Hepatocyte (in vitro differentiated cells): ENCODE results near the gene RAB5A. TPM values are rescaled to one million over a fixed set of nuclear protein-coding genes. Genes with fewer than 3 reads are reported as not detected.

Source experiments
- DNase-seq: peaks from one replicate; pipeline ENCODE4 v3.0.0-alpha.2; 2016; ENCODE audit warnings: low spot score
- H2AFZ ChIP-seq: fragments of 200-600 bp; sonication (generic); 2 replicates; pipeline ENCODE4 v1.6.0; 2016; ENCODE audit warnings: antibody characterized with exemption, mild to moderate bottlenecking
- H3K27ac ChIP-seq: fragments of 200-600 bp; sonication (generic); 2 replicates; pipeline ENCODE4 v1.5.1; 2016; ENCODE audit warnings: mild to moderate bottlenecking
- H3K27me3 ChIP-seq: fragments of 200-600 bp; sonication (generic); 2 replicates; pipeline ENCODE4 v1.6.1; 2016
- H3K36me3 ChIP-seq: fragments of 200-600 bp; sonication (generic); replicated peaks from 2 replicates; pipeline ENCODE4 v1.5.1; 2016; ENCODE audit warnings: low read depth; ENCODE audit not compliant: insufficient read depth
- H3K4me1 ChIP-seq: fragments of 200-600 bp; sonication (generic); 2 replicates; pipeline ENCODE4 v1.5.1; 2016; ENCODE audit warnings: mild to moderate bottlenecking, moderate library complexity; ENCODE audit not compliant: insufficient read depth
- H3K4me2 ChIP-seq: fragments of 200-600 bp; sonication (generic); 2 replicates; pipeline ENCODE4 v1.6.0; 2016
- H3K4me3 ChIP-seq: fragments of 200-600 bp; sonication (generic); 2 replicates; pipeline ENCODE4 v1.5.1; 2016; ENCODE audit warnings: mild to moderate bottlenecking
- H3K79me2 ChIP-seq: fragments of 200-600 bp; sonication (generic); 2 replicates; pipeline ENCODE4 v1.6.0; 2017; ENCODE audit warnings: mild to moderate bottlenecking
- H3K9me2 ChIP-seq: fragments of 200-600 bp; sonication (generic); replicated peaks from 2 replicates; pipeline ENCODE4 v1.6.0; 2017; ENCODE audit warnings: mild to moderate bottlenecking; ENCODE audit not compliant: insufficient read depth
- H3K9me3 ChIP-seq: fragments of 200-600 bp; sonication (generic); 2 replicates; pipeline ENCODE4 v1.5.1; 2016; ENCODE audit warnings: low read depth, mild to moderate bottlenecking
- H4K20me1 ChIP-seq: fragments of 200-600 bp; sonication (generic); 2 replicates; pipeline ENCODE4 v1.6.0; 2016; ENCODE audit warnings: mild to moderate bottlenecking; ENCODE audit not compliant: insufficient read depth, poor library complexity, severe bottlenecking
- EZH2 ChIP-seq: fragments of 200-600 bp; sonication (generic); IDR thresholded peaks from 2 replicates; pipeline ENCODE4 v1.6.1; 2016; ENCODE audit warnings: antibody characterized with exemption, mild to moderate bottlenecking, borderline replicate concordance
- EZH2phosphoT487 ChIP-seq: fragments of 200-600 bp; sonication (generic); IDR thresholded peaks from one replicate; pipeline ENCODE4 v1.6.1; 2018; ENCODE audit warnings: antibody characterized with exemption, mild to moderate bottlenecking, low read depth, moderate library complexity; ENCODE audit not compliant: unreplicated experiment, severe bottlenecking
- WGBS: methylation state at CpG from one replicate; pipeline ENCODE4 v1.1.6; 2016; ENCODE audit warnings: low lambda C conversion rate; ENCODE audit errors: missing lambda C conversion rate; 5-methylcytosine and 5-hydroxymethylcytosine counted together
- polyA plus RNA-seq: library from polyadenylated mRNA; unstranded; fragments of >200 nt; fragmentation: Nextera tagmentation; extraction: Ambion mirVana; gene quantifications from 2 replicates; pipeline ENCODE4 v1.2.1, GENCODE V29; 2016
- total RNA-seq: library from RNA; depleted of rRNA; stranded (reverse); fragments of >200 nt; gene quantifications from 2 replicates; pipeline ENCODE4 v1.2.3, GENCODE V29; 2014
- TF ChIP-seq, protein P1 (sequence below): fragments of 200-600 bp; sonication (generic); IDR thresholded peaks from 2 replicates; pipeline ENCODE4 v1.5.1; 2016; ENCODE audit warnings: antibody characterized with exemption, mild to moderate bottlenecking; ENCODE audit not compliant: poor library complexity

Gene RAB5A
- total and polyA plus RNA-seq, 2 experiments from 2014 or later, result 72.2 to 76.1 TPM

DNA sequence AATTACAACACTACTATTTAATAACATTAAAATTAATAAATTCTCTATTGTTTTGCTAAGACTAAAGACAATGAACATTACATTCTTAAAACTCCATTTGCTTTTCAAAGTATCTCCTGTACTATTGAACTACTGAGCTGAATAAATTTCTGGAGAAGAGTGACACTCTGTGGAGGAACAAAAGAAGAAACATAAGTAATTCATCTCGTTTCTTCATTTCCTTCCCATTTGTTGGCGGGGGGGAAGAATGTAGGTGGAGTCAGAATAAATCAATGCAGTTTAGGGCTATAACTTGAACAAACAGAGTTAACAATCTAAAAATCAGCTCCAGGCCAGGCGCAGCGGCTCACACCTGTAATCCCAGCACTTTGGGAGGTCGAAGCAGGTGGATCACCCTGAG, 45.6 kb upstream of the RAB5A start:
- Histone ChIP-seq H3K4me1 (peaks cover 7% of the 10 kb centered on the region), H3K4me2 (no peak overlapping the region), H3K27ac (no peak overlapping the region), H3K27me3 (no peaks in the 10 kb centered on the region), H3K9me2 (no peaks in the 10 kb centered on the region), H4K20me1 (no peaks in the 10 kb centered on the region), H3K4me3 (no peak overlapping the region), H3K79me2 (no peaks in the 10 kb centered on the region), H3K9me3 (no peaks in the 10 kb centered on the region), H3K36me3 (no peaks in the 10 kb centered on the region), H2AFZ (no peak overlapping the region)
- no peak for DNase-seq
- WGBS, result 79% methylated on average over 5 of the region's 5 CpGs
- TF ChIP-seq EZH2phosphoT487, result no peak
- TF ChIP-seq, protein P1, sequence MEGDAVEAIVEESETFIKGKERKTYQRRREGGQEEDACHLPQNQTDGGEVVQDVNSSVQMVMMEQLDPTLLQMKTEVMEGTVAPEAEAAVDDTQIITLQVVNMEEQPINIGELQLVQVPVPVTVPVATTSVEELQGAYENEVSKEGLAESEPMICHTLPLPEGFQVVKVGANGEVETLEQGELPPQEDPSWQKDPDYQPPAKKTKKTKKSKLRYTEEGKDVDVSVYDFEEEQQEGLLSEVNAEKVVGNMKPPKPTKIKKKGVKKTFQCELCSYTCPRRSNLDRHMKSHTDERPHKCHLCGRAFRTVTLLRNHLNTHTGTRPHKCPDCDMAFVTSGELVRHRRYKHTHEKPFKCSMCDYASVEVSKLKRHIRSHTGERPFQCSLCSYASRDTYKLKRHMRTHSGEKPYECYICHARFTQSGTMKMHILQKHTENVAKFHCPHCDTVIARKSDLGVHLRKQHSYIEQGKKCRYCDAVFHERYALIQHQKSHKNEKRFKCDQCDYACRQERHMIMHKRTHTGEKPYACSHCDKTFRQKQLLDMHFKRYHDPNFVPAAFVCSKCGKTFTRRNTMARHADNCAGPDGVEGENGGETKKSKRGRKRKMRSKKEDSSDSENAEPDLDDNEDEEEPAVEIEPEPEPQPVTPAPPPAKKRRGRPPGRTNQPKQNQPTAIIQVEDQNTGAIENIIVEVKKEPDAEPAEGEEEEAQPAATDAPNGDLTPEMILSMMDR, result peak; percentile 10

DNA sequence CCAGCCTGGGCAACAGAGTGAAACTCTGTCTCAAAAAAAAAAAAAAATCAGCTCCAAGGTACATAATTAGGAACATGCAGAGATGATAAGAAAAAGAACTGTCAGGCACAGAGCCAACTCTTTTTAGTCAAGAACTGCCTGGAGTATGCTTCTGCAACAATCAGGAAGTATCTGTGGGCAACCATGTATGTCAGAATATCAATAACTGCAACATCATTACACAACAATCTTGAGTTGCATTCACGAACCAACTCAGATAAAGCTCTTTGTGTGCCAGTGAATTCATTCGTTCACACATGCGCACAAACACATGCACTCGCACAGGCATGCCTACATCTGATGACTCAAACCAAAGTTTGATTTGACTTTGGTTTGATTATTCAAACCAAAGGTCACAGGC, 45.0 kb upstream of the RAB5A start:
- 88% methylated on average over 4 of the region's 4 CpGs for WGBS
- Histone ChIP-seq H3K4me1 (peaks cover 7% of the 10 kb centered on the region), H3K36me3 (no peaks in the 10 kb centered on the region), H3K4me2 (no peak overlapping the region), H3K27me3 (no peaks in the 10 kb centered on the region), H3K4me3 (no peak overlapping the region), H3K27ac (no peak overlapping the region), H2AFZ (no peak overlapping the region), H3K9me3 (peaks cover 5% of the 10 kb centered on the region), H3K79me2 (no peaks in the 10 kb centered on the region), H4K20me1 (no peaks in the 10 kb centered on the region), H3K9me2 (no peaks in the 10 kb centered on the region)
- no peak for DNase-seq
- no peak for TF ChIP-seq EZH2
- TF ChIP-seq, protein P1, result no peak
- TF ChIP-seq EZH2phosphoT487, result no peak

DNA sequence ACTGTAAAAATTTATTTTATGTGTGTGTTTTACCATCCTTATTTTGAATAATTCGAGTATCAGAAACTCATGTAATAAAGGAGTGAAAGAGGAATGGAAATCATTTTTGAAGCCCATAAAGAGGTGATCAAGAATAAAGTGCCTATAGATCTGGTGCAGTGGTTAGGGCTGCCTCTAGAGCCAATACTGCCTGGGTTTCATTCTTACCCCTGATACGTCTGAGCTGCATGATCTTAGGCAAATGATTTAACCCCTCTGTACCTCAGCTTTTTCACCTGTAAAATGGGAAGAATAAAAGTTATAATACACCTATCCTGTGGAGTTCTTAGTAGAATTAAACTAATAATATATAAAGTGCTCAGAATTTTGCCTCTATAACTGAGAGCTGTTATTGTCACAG, 43.2 kb upstream of the RAB5A start:
- no peak for TF ChIP-seq EZH2

DNA sequence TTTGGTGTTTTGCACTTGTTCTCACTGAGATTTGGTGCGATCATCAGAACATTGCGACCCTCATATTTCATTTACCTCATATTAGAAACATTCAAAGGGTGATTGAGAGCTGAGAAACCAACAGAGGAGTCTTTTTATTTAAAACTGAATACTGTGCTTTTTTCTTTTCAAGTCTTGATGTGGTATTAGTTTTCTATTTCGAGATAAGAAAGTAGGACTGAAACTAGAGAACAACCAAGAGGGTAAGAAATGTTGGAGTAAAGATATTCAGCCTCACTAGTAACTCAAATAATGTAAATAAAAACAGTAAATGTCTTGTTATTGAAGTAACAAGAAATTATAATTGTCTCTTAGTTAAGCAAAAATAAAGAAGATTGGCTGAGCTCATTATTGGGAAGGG, 39.4 kb upstream of the RAB5A start:
- no peak for DNase-seq
- Histone ChIP-seq H3K4me2 (no peak overlapping the region), H3K9me2 (no peaks in the 10 kb centered on the region), H2AFZ (no peak overlapping the region), H3K79me2 (no peaks in the 10 kb centered on the region), H3K4me1 (no peaks in the 10 kb centered on the region), H3K9me3 (peaks cover 7% of the 10 kb centered on the region), H3K27ac (no peak overlapping the region), H4K20me1 (no peaks in the 10 kb centered on the region), H3K27me3 (no peaks in the 10 kb centered on the region), H3K4me3 (no peak overlapping the region), H3K36me3 (no peaks in the 10 kb centered on the region)
- WGBS, result 97% methylated on average over 3 of the region's 3 CpGs
- TF ChIP-seq, protein P1, result no peak
- TF ChIP-seq EZH2phosphoT487 (no peak), EZH2 (no peak)

More for the DNA sequence above, 43.2 kb upstream of the RAB5A start:
- H3K9me3 ChIP-seq, result peaks cover 7% of the 10 kb centered on the region
- H3K36me3 ChIP-seq, result no peaks in the 10 kb centered on the region
- H3K9me2 ChIP-seq, result no peaks in the 10 kb centered on the region
- H2AFZ ChIP-seq, result no peak overlapping the region
- H3K79me2 ChIP-seq, result no peaks in the 10 kb centered on the region
- no peak overlapping the region for H3K27ac ChIP-seq
- 83% methylated on average over 2 of the region's 2 CpGs for WGBS
- H3K27me3 ChIP-seq, result no peaks in the 10 kb centered on the region
- no peaks in the 10 kb centered on the region for H4K20me1 ChIP-seq
- H3K4me2 ChIP-seq, result no peak overlapping the region
- H3K4me3 ChIP-seq, result no peak overlapping the region
- peaks cover 3% of the 10 kb centered on the region for H3K4me1 ChIP-seq
- DNase-seq, result no peak
